RCC 7860 (cell line): ENCODE measurements around the gene TMEM248.
"Not testable (repeated sequence)": the region's sequence is repeated elsewhere in the genome, so short reads cannot be mapped to it uniquely, and the experiment has no call there.

Experiments
- DNase-seq: peaks from one replicate; pipeline ENCODE4 v3.0.0-alpha.2; 2015; ENCODE audit warnings: low spot score
- FAIRE-seq: peaks from 2 replicates; lab custom pipeline; 2012; peaks lifted over from hg19 to GRCh38; lab: Jason Lieb, UNC

The TMEM248 gene

GRCh38 chr7:66907731-66908130, 13.3 kb upstream of the TMEM248 start:
- DNase-seq (no peak), FAIRE-seq (no peak)

- DNase-seq, FAIRE-seq: not testable (repeated sequence)
These were observed 12.4 kb upstream of the TMEM248 start for GRCh38 chr7:66908598-66908997.

- DNase-seq (no peak), FAIRE-seq (no peak)
These were observed 10.2 kb upstream of the TMEM248 start for GRCh38 chr7:66910789-66911188.

GRCh38 chr7:66911191-66911590, 9.8 kb upstream of the TMEM248 start:
- FAIRE-seq: not testable (repeated sequence)

GRCh38 chr7:66912195-66912594, 8.8 kb upstream of the TMEM248 start:
- DNase-seq: no peak
- FAIRE-seq: no peak

More at GRCh38 chr7:66911191-66911590, 9.8 kb upstream of the TMEM248 start:
- not testable (repeated sequence) for DNase-seq

- DNase-seq (no peak), FAIRE-seq (no peak)
These were observed 7.6 kb upstream of the TMEM248 start for GRCh38 chr7:66913118-66914037.

GRCh38 chr7:66917904-66918303, 3.1 kb upstream of the TMEM248 start:
- DNase-seq, FAIRE-seq: not testable (repeated sequence)

- DNase-seq (no peak), FAIRE-seq (no peak)
These were observed 1.7 kb upstream of the TMEM248 start for GRCh38 chr7:66919304-66919703.

GRCh38 chr7:66919704-66920103, 1.3 kb upstream of the TMEM248 start:
- DNase-seq (no peak), FAIRE-seq (no peak)

GRCh38 chr7:66920256-66920655, 769 bp upstream of the TMEM248 start:
- no peak for FAIRE-seq
- DNase-seq: no peak

GRCh38 chr7:66921396-66921917, 432 bp downstream of the TMEM248 start:
- FAIRE-seq: no peak
- no peak for DNase-seq

- DNase-seq: no peak
- no peak for FAIRE-seq
These were observed 977 bp downstream of the TMEM248 start for GRCh38 chr7:66921918-66922486.

GRCh38 chr7:66925255-66925654, 4.2 kb downstream of the TMEM248 start:
- FAIRE-seq (no peak), DNase-seq (no peak)

- FAIRE-seq (no peak), DNase-seq (no peak)
These were observed 6.4 kb downstream of the TMEM248 start for GRCh38 chr7:66927348-66927948.

GRCh38 chr7:66928388-66928787, 7.4 kb downstream of the TMEM248 start:
- FAIRE-seq: no peak
- no peak for DNase-seq

GRCh38 chr7:66929165-66929564, 8.1 kb downstream of the TMEM248 start:
- FAIRE-seq (no peak), DNase-seq (no peak)

GRCh38 chr7:66929935-66930334, 8.9 kb downstream of the TMEM248 start:
- no peak for DNase-seq
- no peak for FAIRE-seq

GRCh38 chr7:66930341-66930740, 9.3 kb downstream of the TMEM248 start:
- DNase-seq (no peak), FAIRE-seq (no peak)

- FAIRE-seq (no peak), DNase-seq (no peak)
These were observed 12.4 kb downstream of the TMEM248 start for GRCh38 chr7:66933469-66933868.

GRCh38 chr7:66937940-66938339, 16.9 kb downstream of the TMEM248 start:
- FAIRE-seq: no peak

GRCh38 chr7:66939325-66939724, 18.3 kb downstream of the TMEM248 start:
- DNase-seq: no peak
- no peak for FAIRE-seq

More at GRCh38 chr7:66937940-66938339, 16.9 kb downstream of the TMEM248 start:
- no peak for DNase-seq
